ENCODE data around the gene NDOR1. TPM values are rescaled to one million over a fixed set of nuclear protein-coding genes. Genes with fewer than 3 reads are reported as not detected.

The NDOR1 gene
- polyA plus RNA-seq, 10 donors, result 3.8 to 10.6 (median 6.9) TPM

- DNase-seq, result no peak
These were observed 50.9 kb downstream of the NDOR1 start for GRCh38 chr9:137256362-137256761.

GRCh38 chr9:137256856-137257255 lies 51.4 kb downstream of the NDOR1 start:
- no peak for DNase-seq

GRCh38 chr9:137262173-137262908 lies 56.8 kb downstream of the NDOR1 start:
- DNase-seq, result peak in 1 of 3 donors; percentile 49

GRCh38 chr9:137262909-137263285 lies 57.4 kb downstream of the NDOR1 start:
- DNase-seq, result no peak

GRCh38 chr9:137263506-137263905 lies 58.0 kb downstream of the NDOR1 start:
- no peak for DNase-seq

- DNase-seq, result no peak
These were observed 58.6 kb downstream of the NDOR1 start for GRCh38 chr9:137264067-137264466.

GRCh38 chr9:137265496-137266161 lies 60.1 kb downstream of the NDOR1 start:
- DNase-seq, result no peak

GRCh38 chr9:137266162-137266527 lies 60.6 kb downstream of the NDOR1 start:
- no peak for DNase-seq

Other genes with a start within 250 kb of the NDOR1 start
- 10 to 100 TPM in 8 of 10 donors, 1 to 10 TPM in 2; 2.3 to 36.3 (median 17.1) TPM for gene PTGDS, start 228.2 kb upstream of the NDOR1 start, polyA plus RNA-seq (ENCODE audit: insufficient read length in 10 of 10)
- 1 to 10 TPM in 3 of 10 donors, under 1 TPM in 7; 0.14 to 1.1 (median 0.66) TPM for gene LCNL1, start 222.7 kb upstream of the NDOR1 start, polyA plus RNA-seq (ENCODE audit: insufficient read length in 10 of 10)
- 10 to 100 TPM; 11.8 to 28.5 (median 21.6) TPM for gene PAXX, start 213.3 kb upstream of the NDOR1 start, polyA plus RNA-seq (ENCODE audit: insufficient read length in 10 of 10)
- 1 to 10 TPM in 2 of 10 donors, under 1 TPM in 6, not detected in 2; 0.28 to 4.7 (median 0.54) TPM for gene CLIC3, start 209.1 kb upstream of the NDOR1 start, polyA plus RNA-seq (ENCODE audit: insufficient read length in 10 of 10)
- gene ABCA2, start 177.5 kb upstream of the NDOR1 start, polyA plus RNA-seq (ENCODE audit: insufficient read length in 10 of 10), result 10 to 100 TPM; 11.5 to 18.7 (median 16.7) TPM
- under 1 TPM in 4 of 10 donors, not detected in 6; 0.10 to 0.48 (median 0.12) TPM for gene FUT7, start 173.6 kb upstream of the NDOR1 start, polyA plus RNA-seq (ENCODE audit: insufficient read length in 10 of 10)
- 10 to 100 TPM; 28.5 to 53.0 (median 38.4) TPM for gene NPDC1, start 159.5 kb upstream of the NDOR1 start, polyA plus RNA-seq (ENCODE audit: insufficient read length in 10 of 10)
- 10 to 100 TPM in 6 of 10 donors, 1 to 10 TPM in 4; 7.5 to 16.5 (median 12.1) TPM for gene ENTPD2, start 151.6 kb upstream of the NDOR1 start, polyA plus RNA-seq (ENCODE audit: insufficient read length in 10 of 10)
- 1 to 10 TPM; 1.9 to 7.1 (median 3.9) TPM for gene SAPCD2, start 135.1 kb upstream of the NDOR1 start, polyA plus RNA-seq (ENCODE audit: insufficient read length in 10 of 10)
- gene UAP1L1, start 128.2 kb upstream of the NDOR1 start, polyA plus RNA-seq (ENCODE audit: insufficient read length in 10 of 10), result 1 to 10 TPM; 1.5 to 3.0 (median 2.0) TPM
- 10 to 100 TPM; 31.3 to 54.4 (median 41.1) TPM for gene MAN1B1, start 118.7 kb upstream of the NDOR1 start, polyA plus RNA-seq (ENCODE audit: insufficient read length in 10 of 10)
- gene DPP7, start 91.0 kb upstream of the NDOR1 start, polyA plus RNA-seq (ENCODE audit: insufficient read length in 10 of 10), result 10 to 100 TPM; 21.9 to 43.1 (median 28.8) TPM
- gene GRIN1, start 66.5 kb upstream of the NDOR1 start, polyA plus RNA-seq (ENCODE audit: insufficient read length in 10 of 10), result under 1 TPM in 2 of 10 donors, not detected in 8; 0.07 TPM
- gene LRRC26, start 35.6 kb upstream of the NDOR1 start, polyA plus RNA-seq (ENCODE audit: insufficient read length in 10 of 10), result not detected
- gene TMEM210, start 33.6 kb upstream of the NDOR1 start, polyA plus RNA-seq (ENCODE audit: insufficient read length in 10 of 10), result not detected
- 10 to 100 TPM; 21.2 to 36.5 (median 29.2) TPM for gene ANAPC2, start 17.1 kb upstream of the NDOR1 start, polyA plus RNA-seq (ENCODE audit: insufficient read length in 10 of 10)
- gene SSNA1, start 17.0 kb upstream of the NDOR1 start, polyA plus RNA-seq (ENCODE audit: insufficient read length in 10 of 10), result 10 to 100 TPM; 38.2 to 72.0 (median 49.6) TPM
- 10 to 100 TPM in 2 of 10 donors, 1 to 10 TPM in 8; 5.8 to 10.9 (median 7.8) TPM for gene TPRN, start 5.0 kb upstream of the NDOR1 start, polyA plus RNA-seq (ENCODE audit: insufficient read length in 10 of 10)
- gene TMEM203, start 52 bp upstream of the NDOR1 start, polyA plus RNA-seq (ENCODE audit: insufficient read length in 10 of 10), result 10 to 100 TPM; 30.3 to 36.7 (median 32.2) TPM
- 1 to 10 TPM; 1.8 to 4.5 (median 2.4) TPM for gene RNF208, start 16.5 kb downstream of the NDOR1 start, polyA plus RNA-seq (ENCODE audit: insufficient read length in 10 of 10)
- gene CYSRT1, start 19.5 kb downstream of the NDOR1 start, polyA plus RNA-seq (ENCODE audit: insufficient read length in 10 of 10), result 1 to 10 TPM in 9 of 10 donors, under 1 TPM in 1; 0.93 to 3.3 (median 2.0) TPM
- 1 to 10 TPM in 7 of 10 donors, under 1 TPM in 3; 0.80 to 3.4 (median 1.5) TPM for gene RNF224, start 21.8 kb downstream of the NDOR1 start, polyA plus RNA-seq (ENCODE audit: insufficient read length in 10 of 10)
- 1 to 10 TPM in 5 of 10 donors, under 1 TPM in 5; 0.29 to 2.0 (median 0.89) TPM for gene SLC34A3, start 25.2 kb downstream of the NDOR1 start, polyA plus RNA-seq (ENCODE audit: insufficient read length in 10 of 10)
- 100 to 1,000 TPM; 125 to 258 (median 160) TPM for gene TUBB4B, start 35.6 kb downstream of the NDOR1 start, polyA plus RNA-seq (ENCODE audit: insufficient read length in 10 of 10)
- gene STPG3, start 45.6 kb downstream of the NDOR1 start, polyA plus RNA-seq (ENCODE audit: insufficient read length in 10 of 10), result under 1 TPM in 7 of 10 donors, not detected in 3; 0.16 to 0.62 (median 0.32) TPM
- gene NELFB, start 49.6 kb downstream of the NDOR1 start, polyA plus RNA-seq (ENCODE audit: insufficient read length in 10 of 10), result 10 to 100 TPM; 39.3 to 55.4 (median 45.0) TPM
- gene TOR4A, start 72.0 kb downstream of the NDOR1 start, polyA plus RNA-seq (ENCODE audit: insufficient read length in 10 of 10), result 1 to 10 TPM; 3.9 to 7.8 (median 5.6) TPM
- gene NRARP, start 96.6 kb downstream of the NDOR1 start, polyA plus RNA-seq (ENCODE audit: insufficient read length in 10 of 10), result 1 to 10 TPM; 2.9 to 7.5 (median 4.8) TPM
- 10 to 100 TPM in 3 of 10 donors, 1 to 10 TPM in 7; 8.2 to 14.1 (median 9.3) TPM for gene EXD3, start 217.5 kb downstream of the NDOR1 start, polyA plus RNA-seq (ENCODE audit: insufficient read length in 10 of 10)
- gene NOXA1, start 217.7 kb downstream of the NDOR1 start, polyA plus RNA-seq (ENCODE audit: insufficient read length in 10 of 10), result 1 to 10 TPM; 1.1 to 2.6 (median 1.9) TPM
- under 1 TPM; 0.17 to 0.71 (median 0.32) TPM for gene ENTPD8, start 235.7 kb downstream of the NDOR1 start, polyA plus RNA-seq (ENCODE audit: insufficient read length in 10 of 10)